ENCODE measurements around the gene EBF3.

EBF3 gene

GRCh38 chr10:129868449-129869035 is 95.5 kb downstream of the EBF3 start:
- no peak for DNase-seq

- no peak for DNase-seq
These were observed 96.4 kb downstream of the EBF3 start for GRCh38 chr10:129867631-129868179.

DNA sequence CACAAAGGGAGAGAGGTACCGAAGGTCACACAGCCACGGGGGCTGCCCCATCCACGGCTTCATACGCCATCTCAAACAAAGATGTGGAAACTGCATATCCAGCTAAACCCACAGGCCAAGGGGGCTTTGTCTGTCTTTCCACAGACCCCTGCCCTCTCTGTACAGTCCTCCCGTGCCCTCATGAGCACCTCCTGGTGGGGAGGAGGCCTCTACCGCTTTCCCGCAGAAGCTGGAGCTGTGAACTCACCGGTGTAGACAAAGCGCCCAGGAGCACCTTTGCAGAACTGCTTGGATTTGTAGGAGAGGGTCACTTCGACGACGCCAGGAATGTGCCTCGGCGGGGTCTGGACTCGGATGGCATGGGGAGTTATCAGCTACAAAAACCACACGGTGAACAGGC is 97.2 kb downstream of the EBF3 start:
- DNase-seq, result no peak

GRCh38 chr10:129865960-129866359 is 98.1 kb downstream of the EBF3 start:
- DNase-seq, result no peak

- no peak for DNase-seq
These were observed 98.7 kb downstream of the EBF3 start for GRCh38 chr10:129865413-129865812.

GRCh38 chr10:129864601-129865126 is 99.4 kb downstream of the EBF3 start:
- DNase-seq, result no peak

GRCh38 chr10:129864082-129864481 is 100.0 kb downstream of the EBF3 start:
- DNase-seq, result no peak

DNA sequence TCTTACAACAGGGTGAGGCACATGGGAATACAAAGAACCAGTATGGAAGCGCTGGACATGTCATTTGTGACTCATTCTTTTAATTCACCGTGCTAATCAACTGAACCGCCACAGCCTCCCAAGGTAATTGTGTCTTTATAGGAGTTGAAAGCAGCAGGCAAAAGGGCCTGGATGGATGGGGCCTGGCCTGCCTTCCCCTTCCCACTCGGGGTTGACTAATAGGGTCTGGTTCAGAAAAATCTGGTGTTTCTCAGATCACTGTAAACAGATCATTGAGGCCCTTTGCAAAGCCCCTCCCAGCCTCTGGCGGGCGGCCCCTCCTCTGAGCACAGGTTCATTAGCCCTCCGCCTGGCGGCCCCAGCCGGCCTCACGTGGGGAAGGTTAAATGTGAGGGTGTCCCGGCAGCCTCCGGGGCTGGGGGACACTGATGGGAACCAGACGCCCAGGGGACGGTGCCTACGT is 100.8 kb downstream of the EBF3 start:
- no peak for DNase-seq

GRCh38 chr10:129861776-129862531 is 102.1 kb downstream of the EBF3 start:
- DNase-seq, result no peak

DNA sequence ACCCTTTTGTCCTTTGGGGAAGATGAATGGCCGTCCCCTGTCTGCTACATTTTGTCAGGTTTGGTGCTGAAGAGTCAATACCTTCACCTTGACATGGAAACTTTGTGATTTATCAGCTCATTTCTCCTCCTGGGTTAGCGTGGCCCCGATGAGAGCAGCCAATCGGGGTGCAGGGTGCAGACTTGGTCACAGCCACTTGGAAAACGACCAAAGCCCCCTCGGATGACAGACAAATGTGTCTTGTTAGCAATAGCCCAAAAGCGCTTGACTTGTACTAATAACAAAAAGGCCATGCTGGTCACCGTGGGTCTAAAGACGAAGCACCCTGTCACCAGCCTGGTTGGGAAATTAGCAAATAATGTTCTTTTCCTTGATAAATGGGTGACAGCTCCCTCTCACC is 103.7 kb downstream of the EBF3 start:
- no peak for DNase-seq

GRCh38 chr10:129859536-129859935 is 104.5 kb downstream of the EBF3 start:
- DNase-seq, result no peak

DNA sequence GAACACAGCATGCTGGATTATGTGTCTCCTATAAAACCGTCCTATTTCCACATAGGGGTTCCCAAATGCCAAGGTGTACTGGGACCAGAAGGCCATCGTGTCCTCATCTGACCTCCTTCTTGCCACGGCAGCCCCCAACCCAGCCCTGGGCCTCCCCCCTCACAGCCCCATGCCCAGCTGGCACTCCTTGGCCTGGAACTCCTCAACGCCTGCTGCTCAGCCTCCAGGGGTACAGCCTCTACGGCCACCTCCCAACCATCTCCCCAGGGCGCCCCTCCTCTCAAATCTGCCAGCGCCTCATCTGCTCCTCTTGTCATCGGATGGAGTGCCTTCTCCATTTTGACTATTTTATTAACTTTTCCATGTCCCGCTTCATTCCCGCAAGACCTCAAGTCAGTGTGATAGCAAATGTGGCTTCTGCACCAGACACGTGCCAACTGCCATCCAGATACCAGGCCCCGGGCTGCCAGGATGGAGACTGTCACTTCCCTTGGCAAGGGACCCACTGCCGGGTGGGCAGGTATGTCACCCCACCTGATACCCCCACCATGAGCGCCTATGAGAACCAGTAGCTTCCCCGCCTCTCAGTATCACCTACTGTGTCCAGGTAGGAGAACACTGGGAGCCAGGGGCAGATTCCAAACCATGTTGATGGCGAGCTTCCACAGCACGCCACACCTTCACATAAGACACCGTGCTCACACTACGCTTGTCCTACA is 106.7 kb downstream of the EBF3 start:
- DNase-seq, result no peak

DNA sequence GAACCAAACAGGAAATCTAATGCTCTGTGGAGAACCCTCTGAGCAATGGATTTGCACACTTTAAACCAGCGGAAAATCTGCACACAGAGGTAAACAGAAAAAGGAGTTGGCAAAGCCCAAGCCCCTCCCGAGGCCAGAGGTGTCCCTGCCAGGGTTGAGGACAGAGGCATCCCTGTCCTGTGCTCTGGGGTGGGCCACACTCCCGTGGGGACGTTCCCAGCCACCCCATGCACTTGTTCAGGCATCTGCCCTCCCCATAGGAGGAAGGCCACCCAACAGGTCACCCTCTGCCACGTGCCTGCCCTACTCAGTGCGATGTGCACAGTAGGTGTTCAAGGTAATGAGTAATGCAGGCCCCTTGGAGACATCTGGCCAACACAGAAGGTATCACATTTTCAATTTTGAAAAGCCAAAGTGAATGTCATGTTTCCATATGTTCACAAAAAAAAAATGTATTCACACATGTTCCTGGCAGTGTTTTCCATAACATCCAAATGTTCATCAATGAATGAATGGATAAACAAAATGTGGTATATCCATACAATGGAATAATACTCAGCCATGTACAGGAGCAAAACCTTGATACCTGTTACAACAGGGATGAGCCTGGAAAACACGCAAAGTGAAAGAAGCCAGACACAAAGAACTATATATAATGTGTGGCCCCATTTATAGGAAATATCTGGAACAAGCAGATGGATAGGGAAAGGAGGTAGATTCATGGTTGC is 108.1 kb downstream of the EBF3 start:
- no peak for DNase-seq

DNA sequence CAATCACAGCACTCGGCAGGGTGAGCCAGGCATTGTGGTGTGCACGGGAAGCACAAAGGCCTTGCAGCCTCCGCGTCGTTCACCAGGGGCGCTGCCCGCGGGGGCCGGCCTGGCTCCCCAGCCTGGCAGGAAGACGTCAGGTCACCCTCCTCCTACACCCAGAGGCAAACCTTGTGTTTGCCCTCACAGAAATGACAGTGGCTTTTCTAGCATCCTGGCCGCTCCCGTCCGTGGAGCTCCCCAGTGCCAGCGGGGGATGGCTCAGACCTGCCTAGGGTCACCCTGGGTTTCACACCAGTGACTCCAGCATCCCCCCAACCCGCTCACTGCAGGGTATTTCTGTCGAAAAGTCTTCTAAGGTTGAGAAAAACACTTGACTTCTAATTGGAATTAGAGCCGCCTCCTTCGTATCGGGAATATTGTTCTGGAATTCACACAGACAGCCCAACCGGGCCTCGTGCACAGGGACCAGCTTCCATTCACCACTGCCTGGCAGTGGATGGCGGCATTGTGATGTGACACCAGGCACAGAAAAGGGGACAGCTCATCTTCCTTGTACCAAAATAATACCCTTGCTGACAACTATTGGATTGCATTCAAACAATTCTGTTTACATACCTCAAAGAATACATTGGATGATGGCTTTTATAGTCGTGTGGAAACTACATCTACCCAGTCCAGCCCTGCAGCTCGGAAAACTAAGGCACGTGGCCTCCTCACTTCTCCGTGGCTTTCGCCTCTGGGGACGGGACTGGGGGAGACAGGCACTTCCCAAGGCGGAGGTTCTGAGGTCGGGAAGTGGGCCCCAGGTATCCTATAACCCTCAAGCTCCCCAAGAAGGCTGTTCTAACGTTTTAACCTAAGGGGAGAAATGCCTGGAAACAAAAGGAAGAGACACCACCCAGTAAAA is 109.0 kb downstream of the EBF3 start:
- DNase-seq, result no peak

- no peak for DNase-seq
These were observed 109.9 kb downstream of the EBF3 start for GRCh38 chr10:129854158-129854557.

- DNase-seq, result no peak
These were observed 110.5 kb downstream of the EBF3 start for GRCh38 chr10:129853562-129853903.

DNA sequence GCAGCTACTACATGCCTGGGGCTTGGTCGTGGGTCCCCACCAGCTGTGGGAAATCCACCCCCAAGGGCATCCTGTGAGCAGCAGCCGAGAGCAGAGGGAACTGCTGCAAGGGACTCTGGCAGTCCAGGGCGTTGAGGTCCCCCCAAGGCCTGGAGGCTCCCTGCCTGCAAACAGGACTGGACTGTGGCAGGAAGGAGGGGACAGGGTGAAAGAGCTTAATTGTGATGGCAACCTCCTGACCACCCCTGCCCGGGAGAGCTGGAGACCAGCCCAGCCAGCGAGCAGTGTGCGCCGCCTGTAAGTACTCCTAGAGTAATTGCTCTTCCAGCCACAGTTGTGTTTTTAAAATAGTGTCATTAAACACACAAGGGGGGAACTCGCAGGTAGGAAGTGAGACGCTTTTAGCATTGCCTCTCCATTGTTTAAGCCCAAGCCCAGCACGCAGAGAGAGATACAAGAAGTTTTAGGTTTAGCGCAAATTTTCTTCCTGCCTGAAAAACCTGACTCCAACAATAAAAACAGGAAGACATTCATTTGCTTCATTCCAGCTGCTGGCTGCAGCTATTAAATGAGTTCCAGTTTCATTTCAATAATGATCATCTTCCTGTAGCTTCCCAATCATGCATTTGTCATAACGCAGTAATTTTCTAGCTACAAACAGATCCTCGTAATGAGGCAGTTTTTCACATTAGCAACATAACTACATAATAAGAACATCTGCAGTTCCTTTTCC is 111.1 kb downstream of the EBF3 start:
- no peak for DNase-seq

GRCh38 chr10:129851941-129852640 is 112.0 kb downstream of the EBF3 start:
- DNase-seq, result no peak

GRCh38 chr10:129850790-129851189 is 113.3 kb downstream of the EBF3 start:
- DNase-seq, result no peak

DNA sequence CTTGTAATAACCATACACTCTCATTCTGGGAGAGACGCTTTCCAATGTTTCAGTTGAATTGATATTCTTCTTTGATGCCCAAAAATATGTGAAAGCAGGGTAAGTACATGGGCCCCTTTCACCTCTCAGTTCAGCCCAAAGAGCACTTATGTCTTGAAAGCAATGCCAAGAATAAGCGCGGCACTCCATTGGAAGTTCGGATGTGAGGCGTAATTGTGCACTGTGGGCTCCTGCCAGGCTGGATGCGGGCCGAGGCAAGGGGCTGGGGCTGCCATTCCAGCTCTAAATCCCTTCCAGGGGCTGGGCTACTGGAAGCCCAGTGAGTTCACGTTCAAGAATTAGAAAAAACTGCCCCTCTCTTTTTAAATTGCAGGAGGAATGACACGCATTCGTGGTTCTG is 113.8 kb downstream of the EBF3 start:
- DNase-seq, result no peak
